ENCODE results near the gene SCUBE1.

The SCUBE1 gene

DNA sequence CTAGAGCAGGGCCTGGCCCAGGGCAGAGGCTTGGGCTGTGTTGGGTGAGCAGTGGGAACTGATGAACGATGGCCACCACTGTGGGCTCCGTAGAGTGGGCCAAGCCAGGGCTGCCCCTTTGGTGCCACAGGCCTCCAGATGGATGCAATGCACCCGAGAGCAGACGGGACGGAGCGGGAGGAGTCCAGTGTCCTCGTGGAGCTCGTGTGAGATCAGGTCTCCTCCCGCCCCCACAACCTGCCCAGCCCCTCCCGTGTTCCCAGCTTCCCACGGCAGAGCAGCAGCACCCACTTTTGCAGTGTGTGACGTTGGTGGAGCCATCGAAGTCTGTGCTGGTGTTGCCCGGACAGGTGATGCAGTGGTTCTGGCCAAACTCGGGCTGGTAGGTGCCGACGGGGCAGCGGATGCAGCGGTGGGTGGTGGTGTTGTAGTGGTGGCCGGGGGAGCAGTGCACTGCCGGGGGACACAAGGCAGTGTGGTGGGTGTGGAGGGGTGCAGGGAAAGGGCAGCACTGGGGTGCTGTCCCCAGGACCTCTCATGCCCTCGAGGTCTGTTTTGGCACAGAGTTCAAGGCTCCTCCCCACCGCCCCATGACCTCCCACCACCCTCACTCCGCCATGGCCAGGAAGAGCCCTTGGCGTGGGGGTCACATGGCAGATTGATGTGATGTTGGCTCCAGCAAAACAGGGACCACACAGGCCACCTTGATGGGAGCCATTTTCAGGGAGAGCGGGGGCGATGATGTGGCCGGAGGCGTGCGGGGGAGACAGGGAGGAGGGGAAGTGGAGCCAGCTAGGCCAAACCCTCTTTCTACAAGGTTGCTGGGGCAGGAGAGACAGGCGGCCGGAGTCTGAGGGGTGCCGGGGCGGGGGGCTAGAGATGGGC is 132.3 kb downstream of the SCUBE1 start:
- TF ChIP-seq Cebpa-rat (IDR thresholded peaks at IDR 0.05) = no peak
- Histone ChIP-seq H3K9ac (no peak overlapping the region), H3K27me3 (no peaks in the 10 kb centered on the region), H3K4me3 (no peak overlapping the region), H3K9me3 (replicated peaks in 1 of 11) (no peaks in the 10 kb centered on the region), H3K4me2 (no peak overlapping the region), H4K20me1 (peaks cover 0 to 9% (median 0%) of the 10 kb centered on the region in 11 experiments; a peak in 1 of 22 replicates), H3K36me3 (no peaks in the 10 kb centered on the region), H3K27ac (no peak overlapping the region), H3K4me1 (peaks cover 9 to 34% (median 29%) of the 10 kb centered on the region in 10 experiments; a peak in 19 of 20 replicates)

DNA sequence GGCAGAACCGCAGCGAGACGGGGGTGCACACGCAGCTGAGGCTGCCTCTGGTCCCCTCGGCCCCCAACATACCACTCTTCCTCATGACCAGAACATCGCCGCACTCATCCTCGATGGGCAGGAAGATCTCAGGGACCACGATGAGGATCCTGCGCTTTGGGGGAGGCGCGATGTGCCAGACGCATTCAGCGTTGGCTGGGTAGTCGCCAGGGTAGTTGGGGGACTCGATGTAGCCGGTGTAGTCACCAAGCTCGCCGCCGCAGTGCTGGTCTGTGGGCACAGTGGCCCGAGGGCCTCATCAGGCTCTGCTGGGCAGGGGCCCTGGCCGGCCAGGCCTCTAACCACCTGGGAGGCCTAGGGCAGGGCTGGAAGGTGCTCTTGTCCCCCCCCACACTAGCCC is 133.2 kb downstream of the SCUBE1 start:
- Histone ChIP-seq H4K20me1 (0 out of 22 replicates have a peak, but pooled peaks cover 0 to 9% (median 0%) of the 10 kb centered on the region in 11 experiments), H3K4me1 (peaks cover 9 to 41% (median 32%) of the 10 kb centered on the region in 10 experiments; a peak in 19 of 20 replicates), H3K4me2 (no peak overlapping the region), H3K27me3 (no peaks in the 10 kb centered on the region), H3K4me3 (no peak overlapping the region), H3K27ac (no peak overlapping the region), H3K9me3 (replicated peaks in 1 of 11) (no peaks in the 10 kb centered on the region), H3K9ac (no peak overlapping the region), H3K36me3 (no peaks in the 10 kb centered on the region)
- no peak for TF ChIP-seq Cebpa-rat (IDR thresholded peaks at IDR 0.05)

DNA sequence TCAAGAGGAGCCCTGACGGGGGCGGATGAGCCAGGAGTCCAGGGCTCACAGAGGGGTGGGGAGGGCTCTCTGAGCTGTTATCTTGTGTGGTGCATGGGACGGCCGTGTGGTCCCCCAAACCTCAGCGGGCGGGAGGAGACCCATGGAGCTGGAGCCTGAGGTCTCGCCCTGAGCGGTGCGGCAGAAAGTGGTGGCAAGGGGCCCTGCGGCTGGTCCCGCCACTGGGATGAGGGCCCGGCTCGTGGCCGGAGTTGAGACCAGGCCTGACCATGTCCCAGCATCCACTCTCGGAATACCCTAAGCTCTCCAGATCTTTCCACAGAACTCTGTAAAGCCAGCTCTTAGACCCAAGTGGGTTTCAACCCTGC is 133.7 kb downstream of the SCUBE1 start:
- no peak overlapping the region for H3K4me2 ChIP-seq
- peaks cover 9 to 41% (median 32%) of the 10 kb centered on the region in 10 experiments; a peak in 19 of 20 replicates for H3K4me1 ChIP-seq
- no peak overlapping the region for H3K4me3 ChIP-seq
- H3K9me3 ChIP-seq (replicated peaks in 1 of 11) = no peaks in the 10 kb centered on the region
- no peaks in the 10 kb centered on the region for H3K36me3 ChIP-seq
- no peak overlapping the region for H3K27ac ChIP-seq
- H4K20me1 ChIP-seq = 0 out of 22 replicates have a peak, but pooled peaks cover 0 to 9% (median 0%) of the 10 kb centered on the region in 11 experiments
- no peak overlapping the region for H3K9ac ChIP-seq
- no peak for TF ChIP-seq Cebpa-rat (IDR thresholded peaks at IDR 0.05)
- no peaks in the 10 kb centered on the region for H3K27me3 ChIP-seq

DNA sequence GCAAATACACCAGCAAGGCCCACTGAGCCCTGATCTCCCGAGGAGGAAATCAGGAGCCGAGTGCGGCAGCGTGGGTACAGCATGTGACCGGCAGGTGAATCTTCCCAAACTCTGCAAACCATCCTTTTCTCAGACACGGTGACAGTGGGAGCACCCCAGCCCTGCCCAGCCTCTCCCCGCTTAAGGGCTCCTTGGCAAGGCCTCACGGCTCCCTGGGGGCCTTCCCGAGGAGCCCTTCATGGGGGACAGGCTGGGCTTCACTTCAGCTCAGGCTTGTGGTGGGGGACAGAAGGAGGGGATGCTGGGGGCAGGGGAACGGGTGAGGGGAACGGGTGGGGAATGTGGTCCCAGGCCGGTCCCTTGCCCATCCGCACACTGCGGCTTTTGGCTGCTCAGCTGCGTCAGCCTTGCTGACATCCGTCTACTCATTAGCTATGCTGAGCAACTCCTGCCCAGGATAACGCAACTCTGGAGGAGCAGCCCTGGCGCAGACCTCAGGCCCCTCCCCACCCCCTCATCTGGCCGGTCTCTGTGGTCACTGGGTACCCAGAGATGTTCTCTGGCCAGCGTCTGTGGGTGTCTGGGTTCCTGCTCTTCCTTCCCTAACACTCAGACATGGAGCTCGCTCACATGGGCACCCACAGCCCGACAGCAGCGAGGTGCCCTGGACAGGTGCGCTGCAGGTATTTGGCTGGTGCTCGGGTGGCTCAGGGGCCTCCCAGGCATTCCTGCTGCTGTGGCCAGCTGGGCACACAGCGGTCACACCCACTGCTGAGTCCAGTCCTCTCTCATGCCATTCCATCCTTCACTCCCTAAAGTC is 134.3 kb downstream of the SCUBE1 start:
- Histone ChIP-seq H3K9me3 (replicated peaks in 1 of 11) (no peaks in the 10 kb centered on the region), H3K27me3 (no peaks in the 10 kb centered on the region), H3K27ac (no peak overlapping the region), H3K4me3 (no peak overlapping the region), H3K4me1 (peaks cover 9 to 38% (median 30%) of the 10 kb centered on the region in 10 experiments; a peak in 19 of 20 replicates), H3K4me2 (no peak overlapping the region), H4K20me1 (0 out of 22 replicates have a peak, but pooled peaks cover 0 to 9% (median 0%) of the 10 kb centered on the region in 11 experiments), H3K9ac (no peak overlapping the region), H3K36me3 (no peaks in the 10 kb centered on the region)
- no peak for TF ChIP-seq Cebpa-rat (IDR thresholded peaks at IDR 0.05)

DNA sequence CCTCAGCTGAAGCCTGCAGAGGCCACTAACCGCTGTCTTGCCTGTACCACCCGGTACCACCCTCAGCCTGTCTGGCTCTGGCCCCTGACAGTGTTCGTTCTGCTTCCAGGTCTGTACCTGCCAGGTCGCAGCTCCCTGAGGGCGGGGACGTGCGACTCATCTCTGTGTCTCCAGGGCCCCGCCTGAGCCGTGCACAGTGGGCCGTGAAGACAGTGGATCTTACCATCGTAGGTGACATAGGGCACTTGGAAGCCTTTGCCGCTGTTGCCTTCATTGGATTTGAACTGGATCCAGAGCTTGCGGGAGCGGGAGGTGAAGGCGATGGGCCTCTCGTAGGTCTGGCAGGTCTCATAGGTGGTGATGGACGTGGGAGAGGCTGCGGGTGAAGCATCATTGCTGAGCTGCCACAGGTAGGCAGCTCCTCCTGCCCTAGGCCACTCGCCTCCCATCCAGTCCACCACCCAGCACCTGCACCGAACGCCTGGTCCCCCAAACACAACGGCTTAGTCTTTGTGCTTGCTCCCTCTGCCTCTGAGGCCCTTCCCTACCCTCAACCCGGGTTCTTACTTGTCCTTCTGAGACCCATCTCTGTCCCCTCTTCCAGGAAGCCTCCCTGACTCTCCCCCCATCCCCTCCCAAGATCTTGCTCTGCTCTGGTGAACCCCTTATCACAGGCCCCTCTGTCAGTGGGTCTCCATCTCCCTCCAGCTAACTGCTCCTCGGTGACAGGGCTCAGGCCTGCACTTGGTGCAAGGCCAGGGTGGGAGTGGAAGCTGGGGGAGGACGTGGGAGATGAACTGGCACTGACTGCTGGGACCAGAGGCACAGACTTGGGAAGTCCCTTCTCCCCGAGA is 135.1 kb downstream of the SCUBE1 start:
- no peak overlapping the region for H3K4me3 ChIP-seq

DNA sequence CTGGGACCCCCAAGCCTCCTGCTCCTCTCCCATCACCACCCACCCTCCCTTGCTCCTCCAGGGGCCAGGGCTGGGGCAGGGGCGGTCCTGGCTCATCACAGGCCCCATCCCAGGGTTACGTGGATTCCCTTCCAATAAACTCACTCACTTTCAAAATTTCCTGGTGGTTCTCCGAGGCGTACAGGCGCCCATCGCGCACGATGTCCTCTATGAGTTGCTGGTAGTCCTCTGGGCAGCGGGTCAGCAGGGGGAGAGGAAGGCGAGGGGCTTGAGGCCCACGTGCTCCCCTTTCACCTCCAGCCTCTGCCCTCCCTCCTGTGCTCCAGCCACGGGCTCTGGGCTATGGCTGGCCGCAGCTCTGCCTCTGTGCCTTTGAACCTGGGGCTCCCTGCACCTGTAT is 135.8 kb downstream of the SCUBE1 start:
- no peak for TF ChIP-seq Cebpa-rat (IDR thresholded peaks at IDR 0.05)
- Histone ChIP-seq H3K36me3 (no peaks in the 10 kb centered on the region), H3K4me1 (peaks cover 9 to 25% (median 17%) of the 10 kb centered on the region in 10 experiments; a peak in 19 of 20 replicates), H3K9me3 (replicated peaks in 1 of 11) (no peaks in the 10 kb centered on the region), H3K27ac (peak overlapping the region in 1 of 11 experiments; percentile 58; a peak in 1 of 22 replicates), H4K20me1 (0 out of 22 replicates have a peak, but pooled peaks cover 0 to 9% (median 0%) of the 10 kb centered on the region in 11 experiments), H3K4me3 (no peak overlapping the region), H3K27me3 (no peaks in the 10 kb centered on the region), H3K4me2 (peak overlapping the region in 7 of 11 experiments; percentile 60 to 86 (median 72); a peak in 8 of 22 replicates), H3K9ac (0 out of 22 replicates have a peak overlapping the region, but pooled peaks of 2 of the 11 experiments have one; percentile 24 to 50)

More for the DNA sequence above, 135.1 kb downstream of the SCUBE1 start:
- H3K9ac ChIP-seq = no peak overlapping the region
- H4K20me1 ChIP-seq = 0 out of 22 replicates have a peak, but pooled peaks cover 0 to 9% (median 0%) of the 10 kb centered on the region in 11 experiments
- no peaks in the 10 kb centered on the region for H3K27me3 ChIP-seq
- no peaks in the 10 kb centered on the region for H3K9me3 ChIP-seq (replicated peaks in 1 of 11)
- H3K4me1 ChIP-seq = peaks cover 9 to 32% (median 24%) of the 10 kb centered on the region in 10 experiments; a peak in 19 of 20 replicates
- no peak for TF ChIP-seq Cebpa-rat (IDR thresholded peaks at IDR 0.05)
- H3K4me2 ChIP-seq = 0 out of 22 replicates have a peak overlapping the region, but pooled peaks of 2 of the 11 experiments have one; percentile 60 to 73
- H3K36me3 ChIP-seq = no peaks in the 10 kb centered on the region
- no peak overlapping the region for H3K27ac ChIP-seq

DNA sequence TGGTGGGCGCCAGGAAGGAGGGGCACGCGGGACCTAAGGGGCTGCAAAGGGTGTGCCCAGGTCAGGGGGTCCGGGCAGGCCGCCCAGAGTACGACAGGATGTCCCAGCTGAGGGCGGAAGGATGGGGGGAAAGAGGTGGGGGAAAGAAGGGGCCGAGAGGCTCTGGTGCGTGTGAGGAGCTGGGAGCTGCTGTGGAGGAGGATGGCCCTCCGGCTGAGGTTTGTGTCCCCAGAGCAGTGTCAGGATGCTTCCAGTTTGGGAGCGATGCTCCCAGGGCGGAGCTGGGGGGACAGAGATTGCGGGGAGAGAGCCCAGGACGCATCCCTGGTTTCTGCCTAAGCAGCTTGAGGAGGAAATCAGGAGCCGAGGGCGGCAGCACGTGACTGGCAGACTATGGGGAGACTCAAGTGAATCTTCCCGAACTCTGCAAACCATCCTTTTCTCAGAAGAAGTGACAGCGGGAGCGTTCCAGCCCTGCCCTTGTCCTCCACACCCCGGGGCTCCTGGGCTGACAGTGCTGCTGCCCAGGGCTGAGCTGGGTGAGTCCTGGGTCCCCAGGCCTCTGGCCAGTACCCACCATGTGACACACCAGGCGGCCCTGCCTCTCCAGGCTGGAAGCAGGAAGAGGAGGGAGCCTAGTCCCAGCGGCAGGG is 136.5 kb downstream of the SCUBE1 start:
- H3K4me2 ChIP-seq = peak overlapping the region; percentile 56 to 86 (median 65)
- peaks cover 9 to 25% (median 17%) of the 10 kb centered on the region in 10 experiments; a peak in 19 of 20 replicates for H3K4me1 ChIP-seq
- TF ChIP-seq Cebpa-rat (IDR thresholded peaks at IDR 0.05) = no peak
- no peak overlapping the region for H3K4me3 ChIP-seq
- 0 out of 22 replicates have a peak, but pooled peaks cover 0 to 9% (median 0%) of the 10 kb centered on the region in 11 experiments for H4K20me1 ChIP-seq
- peak overlapping the region in 7 of 11 experiments; percentile 2 to 51 (median 41); a peak in 10 of 22 replicates for H3K9ac ChIP-seq
- no peaks in the 10 kb centered on the region for H3K27me3 ChIP-seq
- H3K36me3 ChIP-seq = no peaks in the 10 kb centered on the region
- no peaks in the 10 kb centered on the region for H3K9me3 ChIP-seq (replicated peaks in 1 of 11)
- H3K27ac ChIP-seq = peak overlapping the region in 6 of 11 experiments; percentile 3 to 58 (median 10); a peak in 6 of 22 replicates

Data from BLaER1 treated with 17β-estradiol and CSF1 and Interleukin-3, amounts not matched to agents 10 nM and 100 nM (cell line).